ENCODE measurements around the gene LAMB2. TPM values are rescaled to one million over a fixed set of nuclear protein-coding genes. Genes with fewer than 3 reads are reported as not detected.
A peak's percentile ranks its signal among the peaks of the same experiment; 100 is the strongest.

LAMB2 gene
- total RNA-seq, 1 donor from 2014 or later: 16.6 TPM

GRCh38 chr3:49098429-49098828 is 34.4 kb downstream of the LAMB2 start:
- Mint-ChIP-seq H3K27ac (ENCODE audit: unreplicated experiment) (no peak overlapping the region), H3K36me3 (ENCODE audit: unreplicated experiment) (no peaks in the 10 kb centered on the region), H3K4me3 (ENCODE audit: unreplicated experiment) (no peak overlapping the region), H3K4me1 (ENCODE audit: low read depth, unreplicated experiment) (peaks cover 3% of the 10 kb centered on the region), H3K9me3 (ENCODE audit: unreplicated experiment) (no peaks in the 10 kb centered on the region), H3K27me3 (ENCODE audit: unreplicated experiment) (peaks cover 8% of the 10 kb centered on the region)
- DNase-seq: no peak
- no peak for TF ChIP-seq CTCF (IDR thresholded peaks at IDR 0.05; ENCODE audit: partially characterized antibody, unreplicated experiment)

- no peak for TF ChIP-seq CTCF (IDR thresholded peaks at IDR 0.05; ENCODE audit: partially characterized antibody, unreplicated experiment)
These were observed 38.7 kb downstream of the LAMB2 start, which contains the start of gene QRICH1 for GRCh38 chr3:49093853-49094767. QRICH1 (minus strand) TSS chr3:49094071; CDS start chr3:49077017, 17,054 bp downstream.

GRCh38 chr3:49092938-49093852 is 39.7 kb downstream of the LAMB2 start:
- peak overlapping the region; percentile 96 for H3K4me3 Mint-ChIP-seq (ENCODE audit: unreplicated experiment)
- no peaks in the 10 kb centered on the region for H3K36me3 Mint-ChIP-seq (ENCODE audit: unreplicated experiment)
- DNase-seq: peak; percentile 87
- H3K4me1 Mint-ChIP-seq (ENCODE audit: low read depth, unreplicated experiment): peaks cover 3% of the 10 kb centered on the region
- H3K9me3 Mint-ChIP-seq (ENCODE audit: unreplicated experiment): no peaks in the 10 kb centered on the region
- H3K27me3 Mint-ChIP-seq (ENCODE audit: unreplicated experiment): peaks cover 3% of the 10 kb centered on the region
- TF ChIP-seq CTCF (IDR thresholded peaks at IDR 0.05; ENCODE audit: partially characterized antibody, unreplicated experiment): no peak
- peak overlapping the region; percentile 93 for H3K27ac Mint-ChIP-seq (ENCODE audit: unreplicated experiment)

More at GRCh38 chr3:49093853-49094767, 38.7 kb downstream of the LAMB2 start, which contains the start of gene QRICH1:
- H3K27me3 Mint-ChIP-seq (ENCODE audit: unreplicated experiment): peaks cover 3% of the 10 kb centered on the region
- peak; percentile 97 for DNase-seq
- H3K36me3 Mint-ChIP-seq (ENCODE audit: unreplicated experiment): no peaks in the 10 kb centered on the region
- H3K4me1 Mint-ChIP-seq (ENCODE audit: low read depth, unreplicated experiment): peaks cover 3% of the 10 kb centered on the region
- peak within 1 kb of the TSS; percentile 94 for H3K27ac Mint-ChIP-seq (ENCODE audit: unreplicated experiment)
- H3K4me3 Mint-ChIP-seq (ENCODE audit: unreplicated experiment): peak within 1 kb of the TSS; percentile 96
- no peaks in the 10 kb centered on the region for H3K9me3 Mint-ChIP-seq (ENCODE audit: unreplicated experiment)

GRCh38 chr3:49081429-49081828 is 51.4 kb downstream of the LAMB2 start:
- TF ChIP-seq CTCF (IDR thresholded peaks at IDR 0.05; ENCODE audit: partially characterized antibody, unreplicated experiment): no peak
- no peak for DNase-seq
- H3K4me3 Mint-ChIP-seq (ENCODE audit: unreplicated experiment): no peak overlapping the region
- H3K27ac Mint-ChIP-seq (ENCODE audit: unreplicated experiment): no peak overlapping the region
- no peaks in the 10 kb centered on the region for H3K36me3 Mint-ChIP-seq (ENCODE audit: unreplicated experiment)
- peaks cover 1% of the 10 kb centered on the region for H3K9me3 Mint-ChIP-seq (ENCODE audit: unreplicated experiment)
- no peaks in the 10 kb centered on the region for H3K27me3 Mint-ChIP-seq (ENCODE audit: unreplicated experiment)
- H3K4me1 Mint-ChIP-seq (ENCODE audit: low read depth, unreplicated experiment): peaks cover 2% of the 10 kb centered on the region
